Measurements from ENCODE around the gene UNCX.

DNA sequence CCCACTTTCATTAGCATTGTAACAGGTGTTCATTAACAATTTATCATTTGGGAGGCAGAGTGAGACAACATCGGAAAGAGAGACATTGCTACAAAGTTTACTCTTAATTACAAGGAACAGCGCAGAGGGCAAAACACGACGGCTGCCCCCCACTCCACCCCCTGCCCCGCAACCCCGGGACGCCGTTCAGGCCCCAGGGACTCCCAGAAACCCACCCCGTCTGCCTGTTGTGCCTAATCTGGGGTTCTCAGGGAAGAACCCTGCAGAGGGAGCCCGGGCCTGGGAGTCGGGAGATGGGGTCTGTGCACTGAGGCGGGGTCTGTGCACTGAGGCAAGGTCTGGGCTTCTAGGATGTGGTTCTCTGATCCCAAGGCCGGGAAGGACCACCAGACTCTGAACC is 25.2 kb downstream of the UNCX start:
- TF ChIP-seq, protein P1, sequence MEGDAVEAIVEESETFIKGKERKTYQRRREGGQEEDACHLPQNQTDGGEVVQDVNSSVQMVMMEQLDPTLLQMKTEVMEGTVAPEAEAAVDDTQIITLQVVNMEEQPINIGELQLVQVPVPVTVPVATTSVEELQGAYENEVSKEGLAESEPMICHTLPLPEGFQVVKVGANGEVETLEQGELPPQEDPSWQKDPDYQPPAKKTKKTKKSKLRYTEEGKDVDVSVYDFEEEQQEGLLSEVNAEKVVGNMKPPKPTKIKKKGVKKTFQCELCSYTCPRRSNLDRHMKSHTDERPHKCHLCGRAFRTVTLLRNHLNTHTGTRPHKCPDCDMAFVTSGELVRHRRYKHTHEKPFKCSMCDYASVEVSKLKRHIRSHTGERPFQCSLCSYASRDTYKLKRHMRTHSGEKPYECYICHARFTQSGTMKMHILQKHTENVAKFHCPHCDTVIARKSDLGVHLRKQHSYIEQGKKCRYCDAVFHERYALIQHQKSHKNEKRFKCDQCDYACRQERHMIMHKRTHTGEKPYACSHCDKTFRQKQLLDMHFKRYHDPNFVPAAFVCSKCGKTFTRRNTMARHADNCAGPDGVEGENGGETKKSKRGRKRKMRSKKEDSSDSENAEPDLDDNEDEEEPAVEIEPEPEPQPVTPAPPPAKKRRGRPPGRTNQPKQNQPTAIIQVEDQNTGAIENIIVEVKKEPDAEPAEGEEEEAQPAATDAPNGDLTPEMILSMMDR (IDR thresholded peaks at IDR 0.05) = no peak
- no peak for TF ChIP-seq POLR2A (IDR thresholded peaks at IDR 0.05)

Measured in heart left ventricle (tissue), 13 donors.